CD4-positive, alpha-beta T cell treated with Interleukin-21 for 1 hour (primary cell): ENCODE results near the gene AGPS.

Experiments
- DNase-seq: peaks from one replicate; pipeline ENCODE4 v3.0.0-alpha.2; 2020

Gene AGPS

DNA sequence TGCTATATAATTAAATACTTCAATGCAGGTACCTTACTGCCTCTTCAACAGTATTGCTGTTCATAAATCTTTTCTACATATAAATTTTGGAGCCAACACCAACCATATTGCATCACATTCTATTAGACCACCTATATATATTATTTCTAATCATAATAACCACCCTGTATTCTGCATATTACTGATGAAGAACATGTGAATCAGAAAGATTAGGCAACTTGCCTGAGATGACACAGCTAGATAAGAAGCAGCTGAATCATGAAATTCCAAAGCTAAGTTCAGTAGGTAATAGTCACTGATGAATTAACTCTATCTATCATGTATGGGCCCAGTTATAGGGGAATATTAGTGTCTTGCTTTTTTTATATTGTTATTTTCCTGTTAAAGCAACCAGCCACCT lies 161.8 kb downstream of the AGPS start:
- no peak for DNase-seq

DNA sequence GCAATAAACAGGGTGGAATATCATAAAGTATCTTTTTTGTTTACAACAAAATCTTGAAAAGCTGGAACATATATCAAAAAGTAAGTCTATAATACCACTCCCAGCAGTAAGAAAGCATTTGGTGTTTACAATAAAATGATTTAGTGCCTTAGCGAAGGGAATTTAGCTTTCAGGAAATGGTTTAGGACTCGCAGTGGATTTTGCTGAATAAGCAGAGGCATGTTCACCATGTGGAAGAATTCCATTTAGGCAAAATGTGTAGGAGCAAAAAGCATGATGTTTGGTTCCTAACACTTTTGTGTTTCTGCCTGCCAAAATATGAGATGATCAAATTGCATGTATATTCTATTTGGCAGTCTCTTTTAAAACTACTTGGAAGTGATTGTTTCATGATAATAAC lies 163.6 kb downstream of the AGPS start:
- DNase-seq, result no peak

DNA sequence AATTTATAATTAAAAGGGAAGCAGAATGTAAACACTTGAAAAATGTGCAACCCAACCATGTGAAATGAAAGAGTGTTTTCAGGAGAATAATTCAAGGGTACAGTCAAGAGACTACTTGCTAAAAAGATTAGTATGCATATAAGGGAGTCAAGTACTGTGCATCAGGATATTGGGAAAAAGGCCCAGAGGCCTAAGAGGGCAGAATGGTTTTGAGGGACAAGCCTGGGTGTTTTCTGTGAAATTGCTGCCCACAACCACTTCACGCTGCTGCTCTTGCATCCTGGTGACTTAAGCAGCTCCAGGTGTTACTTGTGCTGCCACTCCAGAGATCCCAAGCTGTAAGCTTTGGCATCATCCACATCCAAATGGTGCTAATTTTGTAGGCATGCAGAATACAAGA lies 165.2 kb downstream of the AGPS start:
- no peak for DNase-seq

DNA sequence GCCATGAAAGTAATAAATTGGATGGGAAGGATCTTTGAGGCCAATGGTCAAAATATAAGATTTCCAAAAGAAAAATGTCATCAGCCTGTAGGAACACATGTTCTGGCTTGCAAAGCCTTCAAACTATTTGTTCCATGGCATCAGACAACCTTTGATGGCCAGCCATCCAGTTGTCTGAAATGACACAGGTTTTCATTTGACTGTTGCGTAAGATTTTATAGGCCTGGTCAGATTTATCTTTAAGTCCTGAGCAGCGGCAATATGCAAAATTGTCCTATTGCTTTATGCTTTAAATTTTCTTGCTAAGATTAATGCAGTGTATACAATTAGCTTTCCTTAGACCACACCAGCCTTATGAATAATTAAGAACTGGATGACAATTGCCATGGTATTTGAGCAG lies 167.1 kb downstream of the AGPS start:
- no peak for DNase-seq

DNA sequence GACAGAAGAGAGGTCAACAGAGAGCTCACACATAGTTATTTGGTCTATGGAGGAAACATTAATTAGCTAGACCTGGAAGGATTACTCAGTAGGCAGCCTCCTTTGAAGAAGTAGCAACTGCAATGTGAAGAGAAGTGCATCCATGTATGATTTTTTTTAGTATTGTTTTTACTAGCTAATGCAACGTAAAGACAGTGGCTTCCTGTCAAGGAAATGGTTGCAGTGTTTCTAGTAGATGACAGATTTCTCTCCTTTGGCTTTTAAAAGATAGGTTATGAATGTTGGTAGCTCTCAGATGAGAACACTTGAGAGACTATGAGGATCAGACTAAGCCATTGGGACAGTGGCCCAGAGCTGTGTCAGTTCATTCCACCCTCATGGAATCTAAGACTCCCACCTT lies 175.8 kb downstream of the AGPS start:
- no peak for DNase-seq

DNA sequence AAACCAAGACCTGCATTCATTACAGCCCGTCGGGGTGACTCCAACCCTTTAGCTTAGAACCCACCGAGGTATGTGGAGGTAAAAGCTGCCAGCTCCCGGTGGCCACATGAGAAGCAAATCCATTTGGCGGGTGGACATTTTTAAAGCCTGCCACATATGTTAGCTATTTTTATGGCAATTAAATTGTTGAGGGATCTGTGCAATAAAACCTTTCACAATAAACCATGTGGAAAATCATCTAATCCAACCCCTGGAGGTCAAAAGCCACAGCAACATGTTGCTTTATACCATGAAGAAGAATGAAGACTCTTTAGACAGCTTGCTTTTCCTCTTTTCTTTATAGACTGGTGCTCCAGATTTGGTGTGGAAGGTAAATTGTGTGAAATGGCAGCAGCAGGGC lies 176.3 kb downstream of the AGPS start:
- DNase-seq, result no peak

DNA sequence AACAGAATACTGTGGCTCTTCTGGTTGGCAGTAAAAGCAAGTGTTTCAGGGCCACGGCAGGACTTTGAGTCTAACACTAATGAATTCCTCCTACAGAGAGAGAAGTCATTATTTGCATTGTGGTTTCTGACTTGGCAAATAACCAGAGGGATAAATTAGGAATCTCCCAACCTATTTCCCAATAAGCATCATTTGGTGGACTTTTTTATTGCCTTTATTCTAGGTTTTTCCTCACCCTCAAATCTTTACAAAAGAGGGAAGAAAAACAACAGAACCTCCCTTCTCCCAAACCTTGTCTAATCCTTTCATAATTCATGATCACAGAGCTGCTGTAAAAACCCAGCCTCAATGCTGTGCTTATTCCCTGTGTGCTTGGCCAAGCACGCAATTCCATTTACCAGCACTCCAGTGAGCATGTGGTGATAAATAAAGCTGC lies 179.7 kb downstream of the AGPS start:
- no peak for DNase-seq

DNA sequence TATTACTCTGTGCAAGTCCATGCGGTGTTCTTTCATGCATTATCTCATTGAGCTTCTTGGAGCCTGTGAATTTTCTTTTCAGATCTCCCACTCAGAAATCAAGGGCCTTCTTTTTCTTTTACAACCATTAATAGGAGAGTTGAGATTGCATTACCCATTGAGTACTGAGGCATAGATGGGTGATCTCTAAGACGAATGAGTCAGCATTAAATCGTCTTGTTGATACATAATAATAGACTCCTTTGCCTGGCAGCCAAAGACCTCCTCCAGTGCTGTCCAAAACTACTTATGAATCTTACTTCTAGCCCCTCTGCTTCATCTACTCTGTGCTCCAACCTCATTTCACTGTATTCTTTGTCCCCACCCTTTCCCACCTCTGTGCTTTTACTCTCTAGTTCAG lies 180.5 kb downstream of the AGPS start:
- DNase-seq, result no peak

DNA sequence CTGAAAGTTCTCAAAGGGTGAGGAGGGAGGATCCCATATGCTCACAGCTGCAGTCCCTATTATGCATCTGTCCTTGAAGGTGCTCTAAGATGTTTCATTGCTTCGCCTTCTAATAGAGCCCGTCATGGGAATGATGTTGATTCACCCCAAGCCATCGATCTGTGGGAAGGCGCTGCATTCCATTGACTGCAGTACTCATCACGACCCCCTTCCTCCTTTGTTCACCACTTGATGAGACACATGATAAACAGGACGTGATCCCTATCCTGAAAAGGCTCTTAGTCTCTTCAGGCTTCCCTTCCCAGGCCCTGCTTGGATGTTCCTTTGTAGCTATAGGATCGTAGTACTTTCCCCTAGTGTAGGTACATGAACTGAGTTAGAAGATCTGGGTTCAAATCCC lies 181.8 kb downstream of the AGPS start:
- DNase-seq, result no peak

DNA sequence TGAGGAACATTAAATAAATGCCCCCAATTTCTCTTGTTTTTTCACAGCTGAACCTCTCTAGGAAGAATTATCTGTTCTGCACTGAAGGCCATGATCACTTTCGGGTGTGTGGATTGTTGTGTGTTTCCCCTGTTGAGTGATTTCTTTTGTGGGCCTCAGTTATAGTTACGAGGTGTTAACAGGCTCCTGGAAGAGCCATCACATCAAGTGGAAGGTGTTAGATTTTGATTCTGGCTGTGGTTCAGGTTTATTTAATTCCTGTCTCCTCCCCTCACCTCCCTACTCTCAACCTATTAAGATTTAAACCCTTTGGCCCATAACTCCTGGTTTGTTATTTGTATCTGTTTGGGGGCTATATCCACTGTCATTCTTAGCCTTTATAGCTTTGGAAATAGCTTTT lies 182.8 kb downstream of the AGPS start:
- DNase-seq, result no peak

DNA sequence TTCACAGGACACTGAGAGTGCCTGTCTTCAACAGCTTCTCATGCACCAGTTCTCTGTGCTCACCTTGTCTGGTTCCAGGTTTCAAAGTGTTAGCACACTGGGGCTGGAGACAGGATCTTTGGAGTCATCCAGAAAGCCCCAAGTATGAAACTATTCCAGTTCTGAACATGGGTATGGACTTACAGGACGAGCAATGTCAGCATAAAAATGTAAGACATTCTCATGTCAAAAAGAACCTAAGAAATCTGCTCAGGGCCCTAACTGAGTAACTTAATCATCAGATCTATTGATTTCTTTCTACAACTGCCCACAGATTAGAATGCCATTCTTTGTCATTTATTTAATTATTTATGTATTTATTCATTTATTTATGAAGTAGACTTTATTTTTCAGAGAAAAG lies 184.5 kb downstream of the AGPS start:
- DNase-seq, result no peak

DNA sequence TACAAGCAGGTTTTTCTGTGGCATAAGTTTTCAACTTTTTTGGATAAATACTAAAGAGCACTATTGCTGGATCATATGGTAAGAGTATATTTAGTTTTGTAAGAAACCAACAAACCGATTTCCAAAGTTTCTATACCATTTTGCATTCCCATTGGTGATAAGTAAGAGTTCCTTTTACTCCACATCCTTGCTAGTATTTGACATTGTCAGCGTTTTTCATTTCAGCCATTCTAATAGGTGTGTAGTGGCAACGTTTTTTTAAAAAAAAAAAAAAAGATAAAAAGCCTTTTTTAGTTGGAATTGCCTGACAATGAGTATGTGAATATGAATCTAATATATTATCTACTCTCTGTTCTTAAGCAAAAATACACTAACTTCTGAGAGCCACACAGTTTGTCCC lies 185.9 kb downstream of the AGPS start:
- no peak for DNase-seq

DNA sequence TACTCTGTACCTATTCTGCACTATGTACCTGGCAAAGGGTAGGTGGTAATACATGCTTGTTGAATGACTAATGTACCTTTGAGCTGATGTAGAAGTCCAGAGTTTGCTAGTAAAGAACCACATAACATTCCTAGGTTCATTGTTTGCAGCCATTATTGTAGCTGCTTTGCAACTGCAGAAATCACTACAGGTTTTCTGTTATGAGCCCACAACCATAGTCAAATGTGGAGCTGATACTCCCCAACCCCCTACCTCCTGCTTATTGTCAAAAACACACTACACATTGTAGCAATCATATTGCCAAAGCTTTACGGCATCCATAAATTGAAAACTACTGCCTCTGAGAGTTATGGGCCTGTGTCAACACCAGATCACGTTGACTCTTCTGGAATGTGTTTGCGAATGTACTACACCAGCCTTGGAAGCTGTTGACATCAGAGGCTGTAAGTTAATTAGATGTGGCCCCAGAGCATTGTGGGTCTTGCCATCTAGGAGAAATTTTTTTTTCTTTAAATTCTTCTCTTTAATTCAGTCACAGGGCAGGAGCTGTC lies 187.0 kb downstream of the AGPS start:
- no peak for DNase-seq

DNA sequence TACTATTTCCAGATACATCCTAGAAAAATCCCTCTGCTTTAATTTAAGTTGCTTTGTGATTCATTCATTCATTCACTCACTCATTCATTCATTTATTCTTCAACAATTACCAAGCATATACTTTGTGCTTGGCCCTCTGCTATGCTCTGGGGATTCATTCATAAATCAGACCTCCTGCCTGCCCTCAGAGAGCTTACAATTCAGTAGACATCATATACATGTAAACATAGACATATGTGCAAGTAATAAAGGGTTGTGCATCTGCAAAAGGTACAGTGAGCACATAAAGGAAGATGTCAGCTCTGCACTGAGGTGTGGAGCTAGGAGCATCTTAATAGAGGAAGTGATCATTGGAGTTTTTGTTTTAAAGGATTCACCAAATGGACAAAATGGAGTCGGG lies 189.4 kb downstream of the AGPS start:
- DNase-seq, result no peak

DNA sequence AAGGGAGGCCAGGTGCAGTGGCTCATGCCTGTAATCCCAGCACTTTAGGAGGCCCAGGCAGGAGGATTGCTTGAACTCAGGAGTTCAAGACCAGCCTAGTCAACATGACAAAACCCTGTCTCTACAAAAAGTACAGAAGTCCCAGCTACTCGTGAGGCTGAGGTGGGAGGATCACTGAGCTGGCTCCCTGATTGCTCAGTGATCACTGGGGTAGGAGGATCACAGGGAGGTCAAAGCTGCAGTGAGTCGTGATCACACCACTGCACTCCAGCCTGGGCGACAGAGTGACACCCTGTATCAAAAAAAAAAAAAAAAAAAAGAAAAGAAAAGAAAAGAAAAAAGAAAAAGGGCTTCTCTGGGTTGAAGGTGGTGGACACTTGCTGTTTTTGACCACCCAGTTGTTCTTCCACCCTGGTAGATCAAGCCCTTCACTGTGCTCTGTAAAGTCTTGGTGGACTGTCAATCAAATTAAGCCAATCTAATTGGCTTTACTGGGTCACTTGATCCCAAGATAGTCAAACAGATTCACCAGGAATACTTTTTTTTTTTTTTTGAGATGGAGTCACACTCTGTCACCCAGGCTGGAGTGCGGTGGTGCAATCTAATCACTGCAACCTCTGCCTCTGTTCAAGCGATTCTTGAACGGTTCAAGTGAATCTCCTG lies 191.6 kb downstream of the AGPS start:
- DNase-seq, result no peak

DNA sequence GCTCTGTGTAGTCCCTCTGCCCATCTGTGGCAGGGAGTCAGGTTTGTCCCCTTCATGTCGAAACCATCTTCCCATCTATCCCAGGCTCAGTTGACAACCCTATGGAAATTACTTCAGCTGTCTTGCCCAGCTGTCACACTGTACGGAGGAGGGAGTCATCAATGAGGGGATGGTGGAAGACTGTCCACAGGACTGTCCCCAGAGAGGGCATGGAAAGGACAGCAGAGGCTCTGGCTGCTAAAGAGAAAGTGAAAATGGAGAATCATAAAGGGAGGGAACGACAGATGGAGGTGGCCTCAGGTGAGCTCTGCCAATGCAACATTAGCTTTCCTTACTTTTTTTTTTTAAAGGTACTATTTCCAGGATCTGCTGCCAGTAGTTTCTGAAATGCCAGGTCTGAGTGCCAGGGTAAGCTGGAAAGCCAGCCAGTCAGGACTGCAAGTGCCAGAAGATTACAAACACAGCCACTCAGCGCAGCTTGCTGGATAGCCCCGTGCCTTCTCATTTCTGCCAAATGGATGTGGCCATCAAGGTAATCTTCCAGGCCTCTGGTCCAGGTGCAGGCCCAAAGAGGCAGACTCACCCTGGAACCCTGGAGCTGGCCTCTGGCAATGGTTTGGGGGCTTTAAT lies 192.8 kb downstream of the AGPS start:
- DNase-seq, result no peak

DNA sequence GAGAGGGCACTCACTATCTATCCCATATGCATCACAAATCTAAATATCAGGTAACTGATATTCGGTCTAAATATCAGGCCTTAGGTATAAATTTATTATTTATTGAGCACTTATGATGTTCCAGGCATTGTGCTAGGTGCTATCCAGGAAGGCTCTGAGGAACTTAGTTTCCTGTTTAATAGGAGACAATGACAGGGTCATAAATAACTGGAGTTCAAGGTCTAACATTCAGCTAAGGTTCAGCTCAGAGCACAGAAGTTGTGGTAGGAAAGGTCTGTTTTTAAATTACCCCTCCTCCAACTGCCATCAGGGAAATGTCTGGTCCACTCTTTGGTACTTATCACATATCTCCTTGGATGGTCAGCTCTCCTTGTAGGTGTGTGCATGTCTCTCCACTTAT lies 193.6 kb downstream of the AGPS start:
- no peak for DNase-seq

DNA sequence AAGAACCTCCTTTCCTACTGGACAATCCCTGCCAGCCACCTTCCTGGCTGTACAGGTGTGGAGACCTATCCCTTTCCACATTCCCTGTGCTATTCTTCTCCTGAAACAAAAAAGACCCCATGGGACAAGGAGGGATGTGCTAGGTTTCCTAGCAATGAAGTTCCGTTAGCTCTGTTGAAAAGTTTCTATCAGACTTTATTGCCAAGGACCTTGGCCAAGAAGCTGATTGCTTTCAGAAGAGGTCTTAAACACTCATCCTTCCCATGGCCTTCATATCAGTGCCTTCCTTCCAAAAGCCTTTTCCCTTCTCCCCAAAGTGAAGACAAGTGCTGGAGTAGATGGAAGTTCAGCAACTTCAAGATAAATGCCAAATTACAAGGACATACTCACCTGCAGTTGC lies 194.8 kb downstream of the AGPS start:
- DNase-seq, result no peak

DNA sequence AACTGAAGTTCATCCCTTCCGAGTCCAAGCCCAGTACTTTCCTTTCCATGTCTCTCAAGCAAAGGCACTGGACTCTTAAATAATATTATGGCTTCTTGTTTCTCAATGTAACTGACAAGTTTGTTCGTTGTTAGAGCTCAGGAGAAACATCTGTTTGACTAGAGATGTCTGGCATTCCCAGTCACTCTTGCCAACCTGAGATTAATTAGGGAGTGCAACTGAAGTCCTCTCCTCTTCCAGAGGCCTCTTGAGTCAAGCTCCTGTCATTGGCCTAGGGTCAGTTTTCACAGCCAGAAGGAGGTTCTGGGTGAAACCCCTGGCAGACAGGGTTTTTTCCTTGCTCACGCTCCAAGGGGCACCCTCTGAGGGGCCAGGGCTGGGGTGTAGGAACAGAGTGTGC lies 196.1 kb downstream of the AGPS start:
- no peak for DNase-seq

DNA sequence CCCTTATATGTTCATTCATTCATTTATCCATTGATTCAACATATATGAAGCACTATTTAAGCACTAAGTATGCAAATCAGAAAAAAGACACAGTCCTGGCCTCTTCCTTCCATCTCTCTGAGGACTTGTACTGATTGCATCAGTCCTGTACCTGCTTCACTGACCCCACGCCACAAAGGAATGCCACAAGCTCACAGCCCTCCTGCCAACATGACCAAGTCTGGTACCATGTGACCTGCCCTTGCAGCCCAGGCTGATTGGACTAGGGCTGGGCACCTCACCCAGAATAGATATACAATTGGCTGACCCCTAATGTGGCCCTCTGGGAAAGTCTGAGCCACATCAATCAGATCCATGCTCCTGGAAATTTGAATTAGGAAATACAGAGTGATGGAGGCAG lies 196.6 kb downstream of the AGPS start:
- DNase-seq, result no peak

DNA sequence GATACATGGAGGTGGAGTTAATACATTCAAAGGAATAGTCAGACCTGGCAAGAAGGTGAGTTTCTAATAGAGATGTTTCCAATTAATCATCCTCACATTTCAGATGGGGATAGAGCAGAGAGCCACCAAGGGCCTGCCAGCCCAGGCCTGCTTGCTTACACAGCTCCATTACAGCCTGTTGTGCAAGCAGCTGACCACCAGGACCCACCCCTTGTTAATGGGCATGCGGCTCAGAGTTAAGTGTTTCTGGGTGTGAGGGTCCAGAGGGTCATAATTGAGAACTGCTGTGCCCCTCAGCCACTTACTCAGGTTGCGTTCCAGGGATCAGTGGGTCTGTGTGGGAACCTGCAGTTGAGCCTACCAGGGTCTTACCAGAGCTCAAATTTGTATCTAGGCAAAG lies 199.8 kb downstream of the AGPS start:
- DNase-seq, result no peak

DNA sequence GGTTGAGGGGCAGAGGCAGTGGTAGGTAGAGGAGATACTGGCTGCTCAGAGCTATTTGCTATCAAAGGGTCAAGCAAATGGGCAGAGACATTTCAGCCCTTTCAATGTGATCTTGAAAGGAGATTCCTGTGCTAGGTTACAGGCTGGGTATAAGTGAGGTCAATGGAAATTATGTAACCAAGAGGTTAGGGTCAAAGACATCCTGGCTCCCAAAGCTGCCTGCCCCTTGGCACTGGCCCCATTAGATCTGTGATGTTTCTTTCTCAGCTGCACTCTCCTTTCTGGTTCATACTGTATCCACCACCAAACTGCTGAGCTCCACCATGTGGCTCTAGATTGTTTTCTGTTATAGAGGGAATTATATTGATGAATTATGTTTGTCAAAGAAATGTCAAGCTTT lies 200.4 kb downstream of the AGPS start:
- DNase-seq, result no peak

DNA sequence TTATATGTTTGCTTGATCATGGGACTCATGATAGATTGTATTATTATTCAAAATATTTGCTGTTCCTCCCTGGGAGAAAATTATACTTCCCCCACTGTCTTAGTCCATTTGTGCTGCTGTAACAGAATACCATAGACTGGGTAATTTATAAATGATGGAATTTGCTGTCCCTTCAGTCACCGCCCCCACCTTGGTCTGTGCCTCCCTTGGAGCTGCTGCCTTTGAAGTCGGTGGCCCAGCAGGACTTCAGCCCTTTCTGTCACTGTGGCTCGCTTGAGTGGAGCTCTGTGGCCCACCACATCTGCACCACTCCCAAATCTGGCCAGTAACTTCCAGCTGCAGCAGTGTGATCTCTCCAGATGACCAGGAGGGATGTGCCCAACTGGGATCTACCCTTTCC lies 200.8 kb downstream of the AGPS start:
- no peak for DNase-seq
